K562 (cell line): ENCODE measurements around the gene MPHOSPH9. TPM values are rescaled to one million over a fixed set of nuclear protein-coding genes. Genes with fewer than 3 reads are reported as not detected.

Experiments used
- ASH1L ChIP-seq: fragments of 450-650 bp; IDR thresholded peaks from 2 replicates; pipeline ENCODE4 v1.6.1; 2018; ENCODE audit warnings: borderline replicate concordance, mild to moderate bottlenecking, low read depth; ENCODE audit not compliant: partially characterized antibody
- CTCF ChIP-seq, 3 experiments: IDR thresholded peaks in 2 of 3; conservative IDR thresholded peaks in 1 of 3; 2 replicates each; pipeline ENCODE4 v1.5.1; 2011 to 2012; ENCODE audit warnings: low read length in 3 of 3, mild to moderate bottlenecking in 3 of 3, control low read depth in 2 of 3, improper control_type of control experiment in 1 of 3, inconsistent platforms in 1 of 3, low read depth in 1 of 3, mixed read lengths in 1 of 3, moderate library complexity in 1 of 3; ENCODE audit not compliant: insufficient read depth in 2 of 3
- FOXA1 ChIP-seq: fragments of 450-650 bp; IDR thresholded peaks from 2 replicates; pipeline ENCODE4 v1.6.1; 2016; ENCODE audit warnings: mild to moderate bottlenecking, borderline replicate concordance
- HNRNPUL1 ChIP-seq: fragments of 200-400 bp; formaldehyde crosslinking; IDR thresholded peaks from 2 replicates; pipeline ENCODE4 v1.6.1; 2017; ENCODE audit warnings: low read length
- NKRF ChIP-seq: fragments of 450-650 bp; IDR thresholded peaks from 2 replicates; pipeline ENCODE4 v1.6.1; 2016; ENCODE audit warnings: borderline replicate concordance
- PRMT5 ChIP-seq: sonication (generic); formaldehyde crosslinking; IDR thresholded peaks from 2 replicates; pipeline ENCODE4 v1.5.0; 2020; ENCODE audit warnings: missing genetic modification reagents
- SMAD4 ChIP-seq: fragments of 250-450 bp; sonication (Bioruptor Pico); conservative IDR thresholded peaks from 2 replicates; pipeline ENCODE4 v1.8.0; 2021; ENCODE audit warnings: inconsistent platforms, mild to moderate bottlenecking, moderate library complexity
- SRF ChIP-seq, 2 experiments: fragments of 250-450, 450-650 bp in 1 of 2; sonication (Bioruptor Pico) in 1 of 2; sonication (generic) in 1 of 2; formaldehyde crosslinking; IDR thresholded peaks; 2 replicates each; pipeline versions ENCODE4 v1.5.0 to v1.5.1; 2020 to 2022; ENCODE audit warnings: mild to moderate bottlenecking in 1 of 2, missing genetic modification reagents in 1 of 2
- SRSF1 ChIP-seq: fragments of 200-400 bp; formaldehyde crosslinking; IDR thresholded peaks from 2 replicates; pipeline ENCODE4 v1.6.1; 2017; ENCODE audit warnings: mild to moderate bottlenecking, low read depth, low read length, moderate library complexity
- VEZF1 ChIP-seq: fragments of 200-800 bp; sonication (Bioruptor generic); IDR thresholded peaks from 2 replicates; pipeline ENCODE4 v1.6.1; 2017; ENCODE audit warnings: missing genetic modification characterization, missing compliant biosample characterization
- ZMIZ1 ChIP-seq, 2 experiments: fragments of 150-350 bp in 1 of 2; IDR thresholded peaks; 2 replicates each; pipeline ENCODE4 v1.6.1; 2012 to 2016; ENCODE audit warnings: low read depth in 2 of 2, low read length in 2 of 2, mild to moderate bottlenecking in 1 of 2, moderate library complexity in 1 of 2
- ZNF175 ChIP-seq: fragments of 200-800 bp; sonication (Bioruptor generic); IDR thresholded peaks from 2 replicates; pipeline ENCODE4 v1.6.1; 2016; ENCODE audit warnings: low read depth, mild to moderate bottlenecking, missing genetic modification characterization, missing compliant biosample characterization
- ZNF224 ChIP-seq: sonication (generic); formaldehyde crosslinking; IDR thresholded peaks from 2 replicates; pipeline ENCODE4 v1.8.0; 2022; ENCODE audit warnings: mild to moderate bottlenecking, missing genetic modification reagents
- ZSCAN32 ChIP-seq: fragments of 450-650 bp; formaldehyde crosslinking; IDR thresholded peaks from 2 replicates; pipeline ENCODE4 v1.4.0; 2020; ENCODE audit warnings: mild to moderate bottlenecking, moderate library complexity
- ZZZ3 ChIP-seq: fragments of 450-650 bp; IDR thresholded peaks from 2 replicates; pipeline ENCODE4 v1.6.1; 2016; ENCODE audit warnings: antibody characterized with exemption, mild to moderate bottlenecking, moderate library complexity
- polyA plus RNA-seq, 8 experiments: library from polyadenylated mRNA; depleted of rRNA in 4 of 8; stranded (reverse) in 5 of 8; unstranded in 3 of 8; fragments of >200 nt; fragmentation: Nextera tagmentation in 2 of 8; fragmentation: Illumina TruSeq in 1 of 8; extraction: Ambion mirVana in 2 of 8; extraction: Trizol in 1 of 8; gene quantifications; 2 replicates each; pipeline versions ENCODE4 v1.2.1 to v1.2.3, GENCODE V29; 2011 to 2014; ENCODE audit warnings: inconsistent platforms in 1 of 8, missing spikeins in 1 of 8
- total RNA-seq, 7 experiments: library from RNA; depleted of rRNA in 6 of 7; stranded (reverse); fragments of >200 nt in 6 of 7; fragmentation: Illumina TruSeq in 2 of 7; extraction: Trizol in 2 of 7; gene quantifications; 2 replicates each; pipeline versions ENCODE4 v1.2.1 to v1.2.3, GENCODE V29; 2011 to 2021; ENCODE audit warnings: low replicate concordance in 1 of 7

The MPHOSPH9 gene
- total and polyA plus RNA-seq, 9 of the 15 experiments (the other 6 are each of a cell fraction or from before 2014, with no cell fraction given): 14.2 to 103 (median 54.5) TPM

- TF ChIP-seq ZMIZ1 (IDR thresholded peaks at IDR 0.05; ENCODE audit: low read depth in 2 of 2, low read length in 2 of 2) (no peak), ZZZ3 (no peak), NKRF (no peak), ZNF224 (CRISPR knock-in tag) (no peak), SMAD4 (CRISPR knock-in tag) (peak; percentile 94), ZNF175 (peak; percentile 66; the same call in 1 of the 2 replicates), CTCF (IDR thresholded peaks at IDR 0.05 in 2 of 3, conservative IDR thresholded peaks at IDR 0.05 in 1 of 3; ENCODE audit: insufficient read depth in 2 of 3, low read depth in 1 of 3, low read length in 3 of 3) (peak in 2 of 3 experiments; percentile 45 to 68; a peak in 4 of 6 replicates), ASH1L (no peak), VEZF1 (peak; percentile 54; the same call in 1 of the 2 replicates), SRF (CRISPR knock-in tag; IDR thresholded peaks at IDR 0.05) (no peak), PRMT5 (CRISPR knock-in tag) (no peak), HNRNPUL1 (no peak), ZSCAN32 (CRISPR knock-in tag) (no peak), SRSF1 (no peak), FOXA1 (no peak)
Measured at GRCh38 chr12:123150744-123151456, 82.0 kb downstream of the MPHOSPH9 start, which contains the start of gene PITPNM2 (continued).
